K562 (cell line): Measurements from ENCODE around the gene TBRG4. TPM values are rescaled to one million over a fixed set of nuclear protein-coding genes. Genes with fewer than 3 reads are reported as not detected.

Experiments
- ATAC-seq: fragments of 200-7000 bp; cut with Tn5 transposase; 3 replicates; pipeline ENCODE4 v1.9.1; 2020; ENCODE audit warnings: moderate library complexity
- BruUV-seq: library from RNA; stranded (reverse); fragments of 400-500 nt; replicated peaks from 2 replicates; lab custom pipeline; 2021; lab: Mats Ljungman, UMichigan
- CTCF ChIA-PET: fragments of 300-600 bp; formaldehyde crosslinking; extraction: SDS; loops from one replicate; lab custom pipeline; 2021; ENCODE audit warnings: low intra/inter-chr PET ratio; lab: Yijun Ruan, JAX
- POLR2A ChIA-PET: fragments of 300-600, 350-650 bp; sonication (Branson Sonifier 250); formaldehyde crosslinking; extraction: SDS; loops from one replicate; lab custom pipeline; 2021; ENCODE audit warnings: antibody characterized with exemption, inconsistent platforms; lab: Yijun Ruan, JAX
- DNase-seq, 4 experiments: peaks; one replicate each; pipeline versions ENCODE4 v3.0.0 to v3.0.0-alpha.2; 2011 to 2018; ENCODE audit warnings: low spot score in 3 of 4, mixed read lengths in 3 of 4; ENCODE audit errors: extremely low read depth in 1 of 4
- FAIRE-seq: peaks from 2 replicates; lab custom pipeline; 2011; peaks lifted over from hg19 to GRCh38; lab: Jason Lieb, UNC
- H2AFZ ChIP-seq: 2 replicates; pipeline ENCODE4 v1.6.0; 2011; ENCODE audit warnings: low read depth, low read length, control low read depth, inconsistent platforms
- H3K27ac ChIP-seq: fragments of 200-600 bp; 3 replicates; pipeline ENCODE4 v1.8.0; 2011; ENCODE audit warnings: low read depth, mild to moderate bottlenecking, control low read depth, inconsistent platforms, low read length, moderate library complexity, mixed read lengths; ENCODE audit errors: extremely low read depth
- H3K27me3 ChIP-seq, 2 experiments: fragments of 300-600 bp in 1 of 2; 2 replicates in 1 of 2; 3 replicates in 1 of 2; pipeline versions ENCODE4 v1.6.0 to v1.8.0; 2011; ENCODE audit warnings: inconsistent platforms in 2 of 2, low read length in 2 of 2, mild to moderate bottlenecking in 1 of 2, mixed read lengths in 1 of 2, moderate library complexity in 1 of 2; ENCODE audit not compliant: control insufficient read depth in 2 of 2, insufficient read depth in 2 of 2
- H3K36me3 ChIP-seq: fragments of 300-600 bp; 3 replicates; pipeline ENCODE4 v1.8.0; 2011; ENCODE audit warnings: mild to moderate bottlenecking, low read length, inconsistent platforms; ENCODE audit not compliant: control insufficient read depth, insufficient read depth
- H3K4me1 ChIP-seq, 2 experiments: fragments of 200-600 bp in 1 of 2; replicated peaks in 1 of 2; 2 replicates in 1 of 2; 3 replicates in 1 of 2; pipeline versions ENCODE4 v1.5.1 to v1.8.0; 2011; ENCODE audit warnings: inconsistent platforms in 2 of 2, low read length in 2 of 2, mild to moderate bottlenecking in 1 of 2, mixed read lengths in 1 of 2, moderate library complexity in 1 of 2; ENCODE audit not compliant: control insufficient read depth in 2 of 2, insufficient read depth in 2 of 2
- H3K4me2 ChIP-seq: 2 replicates; pipeline ENCODE4 v1.6.1; 2011; ENCODE audit warnings: low read length, control low read depth, inconsistent platforms, mixed read lengths; ENCODE audit not compliant: insufficient read depth
- H3K4me3 ChIP-seq: fragments of 200-600 bp; sonication (generic), shearing (Covaris generic); 2 replicates; pipeline ENCODE4 v1.5.1; 2016; ENCODE audit warnings: control low read depth, inconsistent platforms
- H3K79me2 ChIP-seq: fragments of 200-600 bp; 3 replicates; pipeline ENCODE4 v1.8.0; 2011; ENCODE audit warnings: low read length, inconsistent platforms; ENCODE audit not compliant: control insufficient read depth, insufficient read depth
- H3K9ac ChIP-seq, 2 experiments: 2 replicates each; pipeline versions ENCODE4 v1.6.0 to v1.6.1; 2011; ENCODE audit warnings: low read depth in 2 of 2, low read length in 2 of 2, control low read depth in 1 of 2, inconsistent platforms in 1 of 2, mild to moderate bottlenecking in 1 of 2, mixed read lengths in 1 of 2; ENCODE audit not compliant: insufficient read depth in 1 of 2
- H3K9me1 ChIP-seq: one replicate; pipeline ENCODE4 v1.6.0; 2011; ENCODE audit warnings: inconsistent platforms, mild to moderate bottlenecking, low read length, moderate library complexity; ENCODE audit not compliant: control insufficient read depth, insufficient read depth
- H3K9me3 ChIP-seq: replicated peaks from 2 replicates; pipeline ENCODE4 v1.5.1; 2011; ENCODE audit warnings: low read depth, low read length, inconsistent platforms; ENCODE audit not compliant: control insufficient read depth, insufficient read depth
- H4K20me1 ChIP-seq: replicated peaks from 2 replicates; pipeline ENCODE4 v1.6.1; 2011; ENCODE audit warnings: low read length, inconsistent platforms, mixed read lengths; ENCODE audit not compliant: control insufficient read depth, insufficient read depth
- ATF1 ChIP-seq, 2 experiments: fragments of 450-650 bp in 1 of 2; IDR thresholded peaks; 2 replicates each; pipeline ENCODE4 v1.6.1; 2016; ENCODE audit warnings: missing compliant biosample characterization in 1 of 2, missing genetic modification characterization in 1 of 2
- HLTF ChIP-seq: fragments of 450-650 bp; IDR thresholded peaks from 2 replicates; pipeline ENCODE4 v1.6.1; 2016
- MBD2 ChIP-seq: sonication (generic); IDR thresholded peaks from 2 replicates; pipeline ENCODE4 v1.6.1; 2016; ENCODE audit warnings: low read depth, borderline replicate concordance
- MTA2 ChIP-seq: fragments of 450-650 bp; IDR thresholded peaks from 2 replicates; pipeline ENCODE4 v1.6.1; 2016; ENCODE audit warnings: low read depth
- NR1H2 ChIP-seq: sonication (generic); formaldehyde crosslinking; IDR thresholded peaks from 2 replicates; pipeline ENCODE4 v1.4.0; 2020; ENCODE audit warnings: mild to moderate bottlenecking, missing genetic modification reagents
- RBM25 ChIP-seq: fragments of 200-400 bp; formaldehyde crosslinking; IDR thresholded peaks from 2 replicates; pipeline ENCODE4 v1.6.1; 2018; ENCODE audit warnings: low read length, low read depth, moderate library complexity; ENCODE audit not compliant: severe bottlenecking
- SRF ChIP-seq, 2 experiments: fragments of 250-450, 450-650 bp in 1 of 2; sonication (Bioruptor Pico) in 1 of 2; sonication (generic) in 1 of 2; formaldehyde crosslinking; IDR thresholded peaks; 2 replicates each; pipeline versions ENCODE4 v1.5.0 to v1.5.1; 2020 to 2022; ENCODE audit warnings: mild to moderate bottlenecking in 1 of 2, missing genetic modification reagents in 1 of 2
- TAF7 ChIP-seq: fragments of 450-650 bp; IDR thresholded peaks from 2 replicates; pipeline ENCODE4 v1.6.1; 2016; ENCODE audit warnings: missing genetic modification characterization, missing compliant biosample characterization
- ZNF707 ChIP-seq: fragments of 250-450 bp; sonication (Bioruptor Pico); conservative IDR thresholded peaks from 2 replicates; pipeline ENCODE4 v1.8.0; 2022; ENCODE audit warnings: inconsistent platforms, mild to moderate bottlenecking, moderate library complexity
- WGBS: fragments of 100-300 bp; shearing (Covaris generic); methylation state at CpG from one replicate; pipeline ENCODE4 v1.1.6; 2016; ENCODE audit warnings: low coverage, mixed read lengths; ENCODE audit not compliant: insufficient coverage; ENCODE audit errors: missing lambda C conversion rate; 5-methylcytosine and 5-hydroxymethylcytosine counted together
- in situ Hi-C: fragments of 300-500 bp; cut with MboI; formaldehyde crosslinking; loops from 4 replicates; pipeline ENCODE4 v1.15.0; 2018; ENCODE audit warnings: inconsistent platforms, mixed read lengths
- intact Hi-C: fragments of 100-400 bp; cut with micrococcal nuclease; formaldehyde crosslinking; loops from 2 replicates; pipeline ENCODE4 v1.14.2; 2022
- polyA plus RNA-seq, 8 experiments: library from polyadenylated mRNA; depleted of rRNA in 4 of 8; stranded (reverse) in 5 of 8; unstranded in 3 of 8; fragments of >200 nt; fragmentation: Nextera tagmentation in 2 of 8; fragmentation: Illumina TruSeq in 1 of 8; extraction: Ambion mirVana in 2 of 8; extraction: Trizol in 1 of 8; gene quantifications; 2 replicates each; pipeline versions ENCODE4 v1.2.1 to v1.2.3, GENCODE V29; 2011 to 2014; ENCODE audit warnings: inconsistent platforms in 1 of 8, missing spikeins in 1 of 8
- total RNA-seq, 7 experiments: library from RNA; depleted of rRNA in 6 of 7; stranded (reverse); fragments of >200 nt in 6 of 7; fragmentation: Illumina TruSeq in 2 of 7; extraction: Trizol in 2 of 7; gene quantifications; 2 replicates each; pipeline versions ENCODE4 v1.2.1 to v1.2.3, GENCODE V29; 2011 to 2021; ENCODE audit warnings: low replicate concordance in 1 of 7
- TF ChIP-seq, protein P1 (sequence below): fragments of 450-650 bp; IDR thresholded peaks from 2 replicates; pipeline ENCODE4 v1.6.1; 2016; ENCODE audit warnings: low read depth, mild to moderate bottlenecking, moderate library complexity
- TF ChIP-seq, protein P2 (sequence below): fragments of 250-450 bp; sonication (Bioruptor Pico); IDR thresholded peaks from 2 replicates; pipeline ENCODE4 v1.5.0; 2020; ENCODE audit warnings: mild to moderate bottlenecking, borderline replicate concordance
- TF ChIP-seq, protein P3 (sequence below): fragments of 450-650 bp; formaldehyde crosslinking; IDR thresholded peaks from 2 replicates; pipeline ENCODE4 v1.4.0; 2020; ENCODE audit warnings: mild to moderate bottlenecking, moderate library complexity
- TF ChIP-seq, protein P4 (sequence below): fragments of 250-450 bp; sonication (Bioruptor Pico); IDR thresholded peaks from 2 replicates; pipeline ENCODE4 v1.5.0; 2021; ENCODE audit warnings: mild to moderate bottlenecking, moderate library complexity

Gene TBRG4
- total and polyA plus RNA-seq, 9 of the 15 experiments (the other 6 are each of a cell fraction or from before 2014, with no cell fraction given): 11.2 to 322 (median 216) TPM

- CTCF ChIA-PET: interaction anchor here (3.7 kb wide), 1 partner anchor 103 kb away, joined by 56 read pairs; no protein-coding TSS in a partner anchor
- H3K9ac ChIP-seq: no peak overlapping the region
- in situ Hi-C loops: loop anchor here (25.0 kb wide), 1 partner anchor 705 kb away; the partner anchor contains the start of gene CCDC201
- FAIRE-seq (no peak), ATAC-seq (no peak), DNase-seq (no peak)
- H2AFZ ChIP-seq: no peak overlapping the region
- no peak overlapping the region for H3K4me2 ChIP-seq
- no peak overlapping the region for H3K4me3 ChIP-seq
- intact Hi-C loops: no loop called here
- no peaks in the 10 kb centered on the region for H3K79me2 ChIP-seq
- H3K27ac ChIP-seq: no peak overlapping the region
- no peaks in the 10 kb centered on the region for H3K36me3 ChIP-seq
- H3K4me1 ChIP-seq: peaks cover 4 to 11% of the 10 kb centered on the region in 2 experiments; a peak in 2 of 5 replicates
- H3K9me3 ChIP-seq: no peaks in the 10 kb centered on the region
- WGBS: 3% methylated on average over 13 of the region's 14 CpGs
- POLR2A ChIA-PET: no interaction called here
- H4K20me1 ChIP-seq: no peaks in the 10 kb centered on the region
- no peak for TF ChIP-seq NR1H2 (CRISPR knock-in tag)
- TF ChIP-seq MBD2: no peak
- no peak for TF ChIP-seq ATF1 (CRISPR knock-in tag; IDR thresholded peaks at IDR 0.05)
- no peak for TF ChIP-seq ATF1 (tag; IDR thresholded peaks at IDR 0.05)
- TF ChIP-seq, protein P1, sequence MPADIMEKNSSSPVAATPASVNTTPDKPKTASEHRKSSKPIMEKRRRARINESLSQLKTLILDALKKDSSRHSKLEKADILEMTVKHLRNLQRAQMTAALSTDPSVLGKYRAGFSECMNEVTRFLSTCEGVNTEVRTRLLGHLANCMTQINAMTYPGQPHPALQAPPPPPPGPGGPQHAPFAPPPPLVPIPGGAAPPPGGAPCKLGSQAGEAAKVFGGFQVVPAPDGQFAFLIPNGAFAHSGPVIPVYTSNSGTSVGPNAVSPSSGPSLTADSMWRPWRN: no peak
- no peak for TF ChIP-seq HLTF
- TF ChIP-seq, protein P2, sequence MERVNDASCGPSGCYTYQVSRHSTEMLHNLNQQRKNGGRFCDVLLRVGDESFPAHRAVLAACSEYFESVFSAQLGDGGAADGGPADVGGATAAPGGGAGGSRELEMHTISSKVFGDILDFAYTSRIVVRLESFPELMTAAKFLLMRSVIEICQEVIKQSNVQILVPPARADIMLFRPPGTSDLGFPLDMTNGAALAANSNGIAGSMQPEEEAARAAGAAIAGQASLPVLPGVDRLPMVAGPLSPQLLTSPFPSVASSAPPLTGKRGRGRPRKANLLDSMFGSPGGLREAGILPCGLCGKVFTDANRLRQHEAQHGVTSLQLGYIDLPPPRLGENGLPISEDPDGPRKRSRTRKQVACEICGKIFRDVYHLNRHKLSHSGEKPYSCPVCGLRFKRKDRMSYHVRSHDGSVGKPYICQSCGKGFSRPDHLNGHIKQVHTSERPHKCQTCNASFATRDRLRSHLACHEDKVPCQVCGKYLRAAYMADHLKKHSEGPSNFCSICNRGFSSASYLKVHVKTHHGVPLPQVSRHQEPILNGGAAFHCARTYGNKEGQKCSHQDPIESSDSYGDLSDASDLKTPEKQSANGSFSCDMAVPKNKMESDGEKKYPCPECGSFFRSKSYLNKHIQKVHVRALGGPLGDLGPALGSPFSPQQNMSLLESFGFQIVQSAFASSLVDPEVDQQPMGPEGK (CRISPR knock-in tag): no peak
- TF ChIP-seq MTA2: no peak
- TF ChIP-seq, protein P3, sequence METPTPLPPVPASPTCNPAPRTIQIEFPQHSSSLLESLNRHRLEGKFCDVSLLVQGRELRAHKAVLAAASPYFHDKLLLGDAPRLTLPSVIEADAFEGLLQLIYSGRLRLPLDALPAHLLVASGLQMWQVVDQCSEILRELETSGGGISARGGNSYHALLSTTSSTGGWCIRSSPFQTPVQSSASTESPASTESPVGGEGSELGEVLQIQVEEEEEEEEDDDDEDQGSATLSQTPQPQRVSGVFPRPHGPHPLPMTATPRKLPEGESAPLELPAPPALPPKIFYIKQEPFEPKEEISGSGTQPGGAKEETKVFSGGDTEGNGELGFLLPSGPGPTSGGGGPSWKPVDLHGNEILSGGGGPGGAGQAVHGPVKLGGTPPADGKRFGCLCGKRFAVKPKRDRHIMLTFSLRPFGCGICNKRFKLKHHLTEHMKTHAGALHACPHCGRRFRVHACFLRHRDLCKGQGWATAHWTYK (CRISPR knock-in tag): no peak
- TF ChIP-seq, protein P4, sequence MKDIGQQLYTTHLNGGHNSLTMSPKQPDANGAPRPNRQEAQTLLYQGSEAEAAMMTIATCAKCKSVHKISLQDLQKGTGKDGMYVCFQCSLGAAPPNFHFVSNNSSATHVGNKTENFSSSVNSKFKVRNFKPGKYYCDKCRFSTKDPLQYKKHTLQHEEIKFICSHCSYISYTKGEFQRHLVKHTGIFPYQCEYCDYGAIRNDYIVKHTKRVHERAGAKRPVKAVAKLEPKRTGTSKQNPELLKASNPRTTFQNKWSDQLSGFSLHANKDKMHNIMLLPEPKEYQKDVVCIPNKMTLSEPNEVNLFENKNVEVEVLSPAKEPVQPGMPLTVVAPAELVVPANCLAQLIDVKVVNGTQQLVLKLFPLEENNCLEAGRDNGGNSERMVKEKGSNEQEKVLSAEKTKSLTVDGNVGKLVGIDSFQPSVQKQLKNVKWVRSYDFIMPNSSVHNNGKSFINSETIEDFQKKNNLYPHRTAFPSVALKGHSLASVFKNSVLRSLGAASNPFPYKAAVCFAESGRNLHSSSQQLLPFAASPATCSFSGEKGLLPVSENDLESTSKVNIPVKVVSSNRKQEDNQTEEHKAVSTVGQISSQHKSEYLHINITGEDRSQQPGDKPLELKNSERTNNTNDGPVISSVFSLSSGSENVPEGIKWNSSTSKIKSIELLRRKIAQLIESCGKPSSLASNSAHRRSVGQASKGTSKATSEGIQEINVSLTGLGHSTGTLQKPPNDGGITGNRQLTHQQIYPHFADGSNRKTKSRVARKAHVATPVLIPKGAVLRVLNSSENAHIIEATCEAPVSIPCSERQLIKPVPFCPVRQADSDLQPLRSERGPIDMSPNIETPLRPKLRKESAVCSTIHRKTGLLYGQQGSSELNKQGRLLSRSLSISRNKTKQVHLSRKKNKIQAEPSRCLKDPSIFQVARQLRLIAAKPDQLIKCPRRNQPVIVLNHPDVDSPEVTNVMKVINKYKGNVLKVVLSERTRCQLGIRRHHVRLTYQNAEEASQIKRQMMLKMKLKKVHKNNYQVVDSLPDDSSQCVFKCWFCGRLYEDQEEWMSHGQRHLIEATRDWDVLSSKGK (CRISPR knock-in tag): no peak
- TF ChIP-seq RBM25: no peak
- TF ChIP-seq ZNF707 (CRISPR knock-in tag): no peak
- no peak for TF ChIP-seq TAF7 (tag)
- no peak for TF ChIP-seq SRF (CRISPR knock-in tag; IDR thresholded peaks at IDR 0.05)
- H3K27me3 ChIP-seq: peaks cover 23 to 51% of the 10 kb centered on the region in 2 experiments; a peak in 4 of 5 replicates
- no peaks in the 10 kb centered on the region for H3K9me1 ChIP-seq
- no TSS peak for BruUV-seq
These were observed 45.8 kb upstream of the TBRG4 start for GRCh38 chr7:45157286-45157652.
